Transverse colon (tissue), 4 donors: Measurements from ENCODE around the gene ANKS1A.

Experiments
- CTCF ChIP-seq, 5 experiments: fragments of 200-600 bp in 3 of 5; fragments of 450-650 bp in 2 of 5; sonication (generic) in 3 of 5; IDR thresholded peaks; 1 replicate in 2 of 5; 2 replicates in 3 of 5; pipeline ENCODE4 v1.5.1; 2016 to 2017; ENCODE audit warnings: antibody characterized with exemption in 5 of 5, inconsistent platforms in 3 of 5, mild to moderate bottlenecking in 2 of 5, moderate library complexity in 1 of 5
- POLR2A ChIP-seq: fragments of 450-650 bp; IDR thresholded peaks from one replicate; pipeline ENCODE4 v1.6.1; 2016; ENCODE audit warnings: antibody characterized with exemption, mild to moderate bottlenecking, moderate library complexity
- POLR2AphosphoS5 ChIP-seq, 3 donors: sonication (generic); formaldehyde crosslinking; IDR thresholded peaks; one replicate each; pipeline ENCODE4 v1.6.1; 2016; ENCODE audit warnings: antibody characterized with exemption in 3 of 3

DNA sequence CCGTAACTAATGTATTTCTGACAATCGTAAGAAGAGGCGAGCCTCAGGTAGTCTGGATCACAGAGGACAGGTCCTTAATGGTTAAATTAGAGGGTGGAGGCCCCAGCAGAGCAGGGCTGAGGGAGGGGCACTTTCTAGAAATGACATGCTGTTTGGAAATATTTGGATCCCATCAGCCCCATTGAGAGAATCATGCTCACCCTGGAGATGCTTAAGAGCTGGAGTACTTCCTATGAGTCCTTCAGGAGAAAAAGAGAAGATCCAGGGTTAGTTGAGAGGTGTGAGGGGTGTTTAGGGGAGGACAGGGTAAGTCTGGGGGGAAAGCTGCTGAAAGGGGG is 129.1 kb downstream of the ANKS1A start:
- TF ChIP-seq POLR2A (no peak), CTCF (IDR thresholded peaks at IDR 0.05) (no peak), POLR2AphosphoS5 (IDR thresholded peaks at IDR 0.05) (no peak)
